Hematopoietic multipotent progenitor cell treated with erythropoietin and hydrocortisone succinate and interleukin-3 and kit ligand, for 8 days (in vitro differentiated cells): ENCODE results near the gene RCSD1.

Source experiments
- DNase-seq: peaks from one replicate; pipeline ENCODE4 v3.0.0-alpha.2; 2015

The RCSD1 gene

GRCh38 chr1:167618366-167618765, 11.7 kb upstream of the RCSD1 start:
- no peak for DNase-seq

DNA sequence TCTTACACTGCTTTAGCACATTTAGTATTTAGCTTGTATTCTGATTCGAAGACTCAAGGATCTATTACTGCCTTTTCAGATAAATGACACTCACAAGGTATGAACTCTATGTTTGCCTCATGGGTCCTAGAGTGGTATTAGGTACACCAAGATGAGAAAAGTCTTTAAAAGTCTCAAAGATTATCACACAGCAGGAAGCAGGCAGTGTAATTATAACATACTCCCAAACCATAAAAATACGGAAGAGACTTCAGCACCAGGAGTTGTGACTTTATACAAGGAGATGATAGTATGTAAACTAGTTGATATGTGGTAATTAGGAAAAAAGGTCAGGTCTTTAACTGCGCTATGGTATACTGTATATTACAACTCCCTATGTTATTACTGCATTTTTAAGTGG, 11.2 kb upstream of the RCSD1 start:
- DNase-seq = no peak

- no peak for DNase-seq
These were observed 10.0 kb upstream of the RCSD1 start for GRCh38 chr1:167620002-167620401.

- no peak for DNase-seq
These were observed 8.2 kb upstream of the RCSD1 start for GRCh38 chr1:167621780-167622313.

GRCh38 chr1:167623951-167624350, 6.1 kb upstream of the RCSD1 start:
- no peak for DNase-seq

DNA sequence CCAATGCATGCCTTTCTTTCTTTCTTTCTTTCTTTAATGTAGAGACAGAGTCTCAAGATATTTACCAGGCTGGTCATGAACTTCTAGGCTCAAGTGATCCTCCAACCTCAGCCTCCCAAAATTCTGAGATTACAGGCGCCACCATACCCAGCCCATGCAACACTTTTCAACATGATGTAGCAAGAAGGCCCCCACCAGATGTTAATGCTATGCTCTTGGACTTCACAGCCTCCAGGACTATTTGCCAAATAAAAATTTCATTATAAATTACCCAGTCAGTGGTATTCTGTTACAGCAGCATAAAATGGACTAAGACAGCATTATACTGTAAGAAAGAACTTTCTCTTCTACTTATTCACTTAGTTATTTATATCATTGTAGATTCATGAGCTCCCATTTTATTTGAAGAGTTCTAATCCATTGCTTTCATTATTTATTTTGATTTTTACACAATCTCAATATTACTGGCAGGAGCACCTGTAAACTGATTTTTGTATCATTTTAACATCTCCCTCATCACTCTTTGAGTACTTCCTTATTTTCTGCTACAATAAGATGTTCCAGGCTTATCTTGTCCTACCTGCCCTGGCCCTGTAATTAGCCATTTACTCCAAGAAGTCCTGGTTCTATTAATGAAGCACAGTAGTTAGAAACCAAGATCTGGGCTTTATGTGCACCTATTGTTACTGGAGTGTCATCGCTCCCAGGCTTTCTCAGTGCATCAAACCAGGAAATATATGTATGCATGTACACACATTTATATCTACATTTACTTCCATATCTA, 4.8 kb upstream of the RCSD1 start:
- no peak for DNase-seq

DNA sequence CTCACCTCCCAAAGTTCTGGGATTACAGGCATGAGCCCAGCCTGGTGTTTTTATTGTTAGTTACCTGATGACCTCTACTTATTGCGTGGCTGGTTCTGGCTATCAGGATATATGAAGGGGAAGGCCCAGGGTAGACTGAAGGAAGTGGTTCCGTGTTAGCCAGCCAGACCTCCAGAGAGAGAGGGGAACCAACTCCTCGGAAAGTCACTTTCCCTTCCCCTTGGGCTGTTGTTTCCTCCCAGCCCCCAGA, 2.5 kb upstream of the RCSD1 start:
- no peak for DNase-seq

DNA sequence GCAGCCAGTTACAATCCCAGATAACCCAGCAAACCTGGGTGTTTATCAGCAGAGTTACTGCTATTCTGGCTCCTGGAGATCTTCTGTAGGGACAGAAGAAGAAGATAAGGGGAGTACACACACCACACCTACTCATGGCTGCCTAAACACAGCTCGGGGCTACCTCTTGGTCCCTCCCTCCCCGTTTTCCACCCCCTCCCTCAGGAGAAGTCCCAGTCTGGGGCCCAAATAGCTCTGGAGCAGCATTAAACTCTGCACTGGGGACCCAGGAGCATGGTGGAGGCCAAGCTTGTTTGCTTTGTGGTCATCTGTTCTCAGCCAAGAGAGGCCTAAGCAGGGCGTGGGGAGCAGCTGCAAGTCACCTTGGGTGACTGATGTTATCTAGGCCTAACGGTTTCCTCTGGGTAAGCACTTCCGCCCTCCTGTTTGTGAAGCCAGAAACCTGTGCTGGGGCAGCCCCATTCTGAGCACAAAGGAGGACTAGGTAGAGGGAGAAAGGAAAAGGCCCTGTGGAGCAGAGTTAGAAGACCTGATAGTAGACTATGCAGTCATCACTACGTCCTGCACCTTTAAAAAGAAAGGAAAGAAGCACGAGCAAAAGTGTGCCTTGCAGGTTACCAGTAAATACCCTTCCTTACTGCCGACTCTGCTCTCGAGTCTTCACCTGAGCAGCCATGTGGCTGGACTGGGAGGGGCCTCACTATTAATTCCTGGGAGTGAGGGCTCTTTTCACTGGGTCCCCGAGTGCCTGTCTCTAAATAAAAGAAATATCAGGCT, 2.0 kb upstream of the RCSD1 start:
- peak; percentile 87 for DNase-seq

- no peak for DNase-seq
These were observed 1.1 kb upstream of the RCSD1 start for GRCh38 chr1:167628741-167629515.

DNA sequence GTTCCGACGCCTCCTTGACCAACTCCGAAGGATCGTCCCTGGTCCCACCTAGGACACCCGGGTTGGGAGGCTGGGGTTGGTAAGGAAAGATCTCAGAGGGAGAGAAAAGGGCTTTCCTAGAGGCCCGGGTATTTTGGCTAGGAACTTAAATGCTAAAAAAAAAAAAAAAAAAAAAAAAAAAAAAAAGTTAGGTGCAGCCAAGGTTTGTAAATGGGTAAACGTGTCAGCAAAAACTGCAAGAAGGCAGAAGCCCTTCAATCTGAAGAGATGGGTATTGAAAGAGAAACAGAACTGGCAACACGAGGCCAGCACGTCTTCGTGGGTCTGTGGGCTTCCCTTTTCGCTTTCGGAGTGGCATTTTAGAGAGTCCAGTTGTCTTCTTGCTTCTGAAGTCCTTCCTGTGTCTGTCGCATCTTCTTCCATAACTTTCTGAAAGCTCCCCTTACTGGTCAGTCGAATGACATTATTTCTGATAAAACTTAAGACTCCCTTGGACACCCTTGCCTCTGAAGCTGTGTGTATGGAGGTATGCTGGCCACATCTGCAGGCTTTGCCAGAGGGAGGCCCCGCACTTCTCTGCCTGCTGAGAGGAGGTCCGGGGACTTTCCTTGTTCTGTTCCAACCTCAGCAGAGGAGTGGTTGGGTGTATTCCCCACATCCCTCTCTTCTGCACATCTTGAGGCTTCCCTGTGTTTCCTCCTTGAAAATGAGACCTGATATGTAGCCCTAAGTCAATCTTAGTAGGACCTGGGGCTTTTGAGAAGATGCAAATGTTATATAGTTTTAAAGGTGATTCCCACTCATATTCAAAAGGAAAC, 745 bp downstream of the RCSD1 start:
- DNase-seq = no peak

DNA sequence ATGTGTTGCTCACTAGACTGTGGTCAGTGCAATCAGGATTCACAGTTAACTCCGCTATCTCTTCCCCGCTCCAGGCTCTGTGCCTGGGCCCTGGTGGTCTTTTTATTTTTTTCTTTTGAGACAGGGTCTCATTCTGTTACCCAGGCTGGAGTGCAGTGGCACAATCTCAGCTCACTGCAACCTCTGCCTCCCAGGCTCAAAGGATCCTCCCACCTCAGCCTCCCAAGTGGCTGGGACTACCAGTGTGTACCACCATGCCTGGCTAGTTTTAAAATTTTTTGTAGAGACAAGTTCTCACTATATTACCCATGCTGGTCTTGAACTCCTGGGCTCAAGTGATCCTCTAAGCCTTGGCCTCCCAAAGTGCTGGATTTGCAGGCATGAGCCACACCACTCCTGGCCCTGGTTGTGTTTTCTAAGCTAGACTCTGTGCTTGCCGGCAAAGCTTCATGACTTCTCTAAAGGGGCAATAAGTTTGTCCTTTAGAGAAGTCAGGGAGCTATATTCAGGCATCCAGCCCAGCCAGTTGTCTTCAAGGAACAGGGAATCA, 1.4 kb downstream of the RCSD1 start:
- DNase-seq = no peak

- peak; percentile 20 for DNase-seq
These were observed 2.0 kb downstream of the RCSD1 start for GRCh38 chr1:167631936-167632614.

DNA sequence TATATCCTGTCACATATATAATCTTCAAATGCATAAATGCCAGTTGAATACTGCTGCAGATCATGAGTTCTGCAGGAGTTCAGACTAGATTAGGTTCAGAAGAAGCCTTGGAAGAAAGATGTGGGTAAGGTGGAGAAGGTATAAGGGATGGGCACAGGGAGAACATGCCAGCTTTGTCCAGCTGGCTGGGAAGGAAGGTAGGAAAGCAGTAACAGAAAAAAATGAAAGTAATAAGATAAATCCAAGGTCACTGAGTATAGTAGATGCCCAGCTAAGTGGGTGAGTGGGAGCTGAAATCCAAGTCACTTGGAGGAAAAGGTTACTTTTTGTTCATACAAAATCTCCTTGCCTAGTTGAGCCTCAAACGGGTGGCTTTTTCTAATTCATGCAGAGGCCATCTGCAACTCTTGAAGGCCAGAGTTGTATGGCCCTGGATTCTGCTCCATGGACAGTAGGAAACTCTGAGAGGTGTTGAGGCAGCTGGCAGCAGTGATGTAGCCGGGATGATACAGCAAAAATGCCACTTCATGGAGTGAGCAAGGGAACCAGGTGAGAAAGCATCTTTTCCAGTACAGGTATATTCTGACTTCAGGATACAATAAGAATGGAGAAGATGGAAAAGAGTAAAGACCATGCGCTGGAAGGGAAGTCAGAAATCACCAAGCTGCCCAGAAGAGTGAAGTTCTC, 3.4 kb downstream of the RCSD1 start:
- no peak for DNase-seq

- DNase-seq = no peak
These were observed 4.4 kb downstream of the RCSD1 start for GRCh38 chr1:167634435-167634834.

- DNase-seq = no peak
These were observed 5.2 kb downstream of the RCSD1 start for GRCh38 chr1:167635156-167635648.

DNA sequence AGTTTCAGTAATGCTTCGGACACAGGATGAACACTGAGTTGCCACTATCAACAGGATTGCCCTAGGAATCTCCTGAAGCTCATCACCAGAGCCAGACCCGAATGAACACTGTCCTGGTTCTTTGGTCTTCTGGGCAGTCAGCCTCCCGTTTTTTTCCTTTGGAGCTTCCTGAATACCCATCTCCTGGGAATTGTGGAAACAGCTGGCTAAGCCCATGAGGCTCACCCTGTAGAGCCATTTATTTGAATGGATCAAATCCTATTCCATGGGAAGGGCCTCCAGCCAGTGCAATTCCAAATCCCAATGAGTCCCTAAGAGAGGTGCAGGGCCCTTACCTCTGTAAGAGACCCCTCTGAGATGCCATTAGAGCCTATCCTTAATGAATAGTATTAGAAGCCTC, 5.9 kb downstream of the RCSD1 start:
- no peak for DNase-seq

GRCh38 chr1:167638064-167638463, 8.0 kb downstream of the RCSD1 start:
- no peak for DNase-seq

GRCh38 chr1:167640051-167640450, 10.0 kb downstream of the RCSD1 start:
- DNase-seq = no peak

DNA sequence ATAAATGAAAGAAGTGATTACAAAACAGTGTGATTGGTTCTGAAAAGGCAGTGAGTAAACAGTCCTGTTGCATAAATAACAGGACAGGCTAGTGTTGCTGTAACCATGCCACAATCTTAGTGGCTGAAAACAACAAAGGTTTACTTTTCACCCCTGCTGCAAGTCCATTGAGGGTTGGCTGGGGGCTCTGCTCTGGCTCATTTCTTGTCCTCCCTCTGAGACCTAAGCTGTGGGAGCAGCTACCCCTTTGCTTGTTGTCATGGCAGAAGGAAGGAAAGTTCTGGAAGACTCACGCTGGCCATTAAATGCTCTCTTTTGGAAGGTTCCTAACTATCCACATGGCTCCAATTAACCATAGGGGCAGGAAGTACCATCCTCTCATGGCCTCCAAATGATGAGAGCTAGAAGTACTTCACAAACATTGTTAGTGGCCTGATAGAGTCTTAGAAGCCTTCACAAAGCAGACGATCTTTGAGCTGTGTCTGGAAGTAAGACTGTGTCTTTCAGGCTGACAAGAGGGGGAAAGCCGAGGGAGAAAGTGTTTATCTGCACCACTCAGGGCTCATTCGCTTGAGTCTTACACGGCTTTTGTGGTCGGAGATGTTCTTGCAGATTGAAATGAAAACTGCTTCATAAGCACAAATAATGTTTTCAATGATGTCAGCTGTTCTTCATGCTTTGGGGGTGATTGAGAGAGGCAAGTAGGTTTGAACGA, 11.9 kb downstream of the RCSD1 start:
- peak; percentile 70 for DNase-seq

DNA sequence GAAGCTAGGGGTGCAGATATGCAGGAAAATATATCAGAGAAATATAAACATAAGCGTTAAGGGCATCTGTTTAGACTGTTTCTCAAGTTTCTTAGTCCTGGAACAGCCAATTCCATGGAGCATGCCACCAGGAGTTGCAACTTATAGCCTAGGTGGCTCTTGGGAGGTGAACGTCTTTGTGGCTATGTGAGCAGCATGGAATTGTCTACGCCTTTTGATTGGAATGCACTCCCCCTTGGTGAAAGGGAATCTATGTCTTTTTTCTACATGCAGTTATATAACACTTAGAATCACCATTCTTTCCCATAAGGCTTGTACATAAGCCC, 12.4 kb downstream of the RCSD1 start:
- DNase-seq = no peak

- no peak for DNase-seq
These were observed 13.4 kb downstream of the RCSD1 start for GRCh38 chr1:167643441-167643840.
